Uterus (tissue), 2 donors: Measurements from ENCODE around the gene ZNF574.

ENCODE experiments used
- CTCF ChIP-seq, 4 experiments: fragments of 200-600 bp in 2 of 4; fragments of 450-650 bp in 2 of 4; sonication (generic) in 2 of 4; IDR thresholded peaks; one replicate each; pipeline ENCODE4 v1.5.1; 2016 to 2019; ENCODE audit warnings: antibody characterized with exemption in 4 of 4, mild to moderate bottlenecking in 2 of 4, moderate library complexity in 1 of 4
- POLR2A ChIP-seq, 2 donors: fragments of 450-650 bp; IDR thresholded peaks; one replicate each; pipeline ENCODE4 v1.6.1; 2016; ENCODE audit warnings: antibody characterized with exemption in 2 of 2, mild to moderate bottlenecking in 1 of 2, moderate library complexity in 1 of 2

GRCh38 chr19:42078058-42078457, 2.1 kb downstream of the ZNF574 start:
- TF ChIP-seq CTCF (IDR thresholded peaks at IDR 0.05), result no peak
- no peak for TF ChIP-seq POLR2A (IDR thresholded peaks at IDR 0.05)
